Prostate gland (tissue), 2 donors: ENCODE data around the gene ADM2. TPM values are rescaled to one million over a fixed set of nuclear protein-coding genes. Genes with fewer than 3 reads are reported as not detected.

ENCODE experiments used
- DNase-seq: peaks from one replicate; pipeline ENCODE4 v3.0.0-alpha.2; 2019; ENCODE audit warnings: low spot score
- H3K27ac ChIP-seq, 2 donors: fragments of 200-600 bp; sonication (generic); 2 replicates each; pipeline ENCODE4 v1.5.1; 2017 to 2019
- H3K27me3 ChIP-seq: fragments of 200-600 bp; sonication (generic); replicated peaks from 2 replicates; pipeline ENCODE4 v1.5.1; 2019; ENCODE audit not compliant: insufficient read depth
- H3K36me3 ChIP-seq, 2 donors: fragments of 200-600 bp; sonication (generic); 1 replicate in 1 of 2; 2 replicates in 1 of 2; pipeline versions ENCODE4 v1.5.1 to v1.8.1; 2017 to 2019
- H3K4me1 ChIP-seq: fragments of 200-600 bp; sonication (generic); replicated peaks from 2 replicates; pipeline ENCODE4 v1.5.1; 2019
- H3K4me3 ChIP-seq, 2 donors: fragments of 200-600 bp; sonication (generic); 2 replicates each; pipeline ENCODE4 v1.5.1; 2017 to 2019
- H3K9me3 ChIP-seq: fragments of 200-600 bp; sonication (generic); 2 replicates; pipeline ENCODE4 v1.5.1; 2017
- CTCF ChIP-seq, 4 experiments: fragments of 200-600 bp in 2 of 4; fragments of 450-650 bp in 2 of 4; sonication (generic) in 2 of 4; IDR thresholded peaks; 1 replicate in 3 of 4; 2 replicates in 1 of 4; pipeline ENCODE4 v1.5.1; 2016 to 2019; ENCODE audit warnings: antibody characterized with exemption in 4 of 4, mild to moderate bottlenecking in 2 of 4, moderate library complexity in 2 of 4
- POLR2A ChIP-seq: fragments of 450-650 bp; IDR thresholded peaks from one replicate; pipeline ENCODE4 v1.6.1; 2016; ENCODE audit warnings: antibody characterized with exemption, mild to moderate bottlenecking
- POLR2AphosphoS5 ChIP-seq: sonication (generic); formaldehyde crosslinking; IDR thresholded peaks from one replicate; pipeline ENCODE4 v1.6.1; 2017; ENCODE audit warnings: antibody characterized with exemption
- WGBS: methylation state at CpG from one replicate; pipeline ENCODE4 v1.1.5; 2018; 5-methylcytosine and 5-hydroxymethylcytosine counted together
- intact Hi-C: fragments of 100-400 bp; cut with DNase I; formaldehyde crosslinking; loops from one replicate; pipeline ENCODE4 v1.14.2; 2022
- total RNA-seq, 2 donors: library from RNA; depleted of rRNA; stranded (reverse); fragments of >200 nt; gene quantifications; one replicate each; pipeline ENCODE4 v1.1.0, GENCODE V29; 2016

ADM2 gene
- total RNA-seq, 2 donors from 2014 or later = 7.3 to 7.9 TPM

GRCh38 chr22:50530580-50530876 is 49.2 kb downstream of the ADM2 start:
- Histone ChIP-seq H3K9me3 (no peaks in the 10 kb centered on the region), H3K36me3 (no peaks in the 10 kb centered on the region), H3K27me3 (no peaks in the 10 kb centered on the region), H3K4me1 (peaks cover 8% of the 10 kb centered on the region), H3K27ac (peak overlapping the region; percentile 65 to 83), H3K4me3 (peak overlapping the region; percentile 36 to 43)
- WGBS = 3% methylated on average over 16 of the region's 21 CpGs
- TF ChIP-seq CTCF (IDR thresholded peaks at IDR 0.05) (no peak), POLR2A (no peak), POLR2AphosphoS5 (no peak)
- intact Hi-C loops = no loop called here
- DNase-seq = no peak

- peak overlapping the region; percentile 36 to 43 for H3K4me3 ChIP-seq
- peak; percentile 71 for TF ChIP-seq POLR2AphosphoS5
- no peak for TF ChIP-seq CTCF (IDR thresholded peaks at IDR 0.05)
- peak; percentile 93 for TF ChIP-seq POLR2A
- 9% methylated on average over 48 of the region's 53 CpGs for WGBS
- H3K9me3 ChIP-seq = no peaks in the 10 kb centered on the region
- peaks cover 8% of the 10 kb centered on the region for H3K4me1 ChIP-seq
- intact Hi-C loops = no loop called here
- H3K27ac ChIP-seq = peak overlapping the region; percentile 65 to 83
- no peaks in the 10 kb centered on the region for H3K36me3 ChIP-seq
- peak; percentile 84 for DNase-seq
- no peaks in the 10 kb centered on the region for H3K27me3 ChIP-seq
These were observed 49.7 kb downstream of the ADM2 start for GRCh38 chr22:50530877-50531545.

GRCh38 chr22:50531546-50531961 is 50.2 kb downstream of the ADM2 start:
- WGBS = 2% methylated on average over 44 of the region's 44 CpGs
- H3K9me3 ChIP-seq = no peaks in the 10 kb centered on the region
- peaks cover 8% of the 10 kb centered on the region for H3K4me1 ChIP-seq
- intact Hi-C loops = no loop called here
- H3K27me3 ChIP-seq = no peaks in the 10 kb centered on the region
- peak overlapping the region; percentile 36 to 43 for H3K4me3 ChIP-seq
- no peak for DNase-seq
- H3K27ac ChIP-seq = peak overlapping the region; percentile 65 to 83
- no peaks in the 10 kb centered on the region for H3K36me3 ChIP-seq
- TF ChIP-seq POLR2AphosphoS5 (no peak), POLR2A (peak; percentile 45), CTCF (IDR thresholded peaks at IDR 0.05) (no peak)

- peaks cover 8% of the 10 kb centered on the region for H3K4me1 ChIP-seq
- peak overlapping the region; percentile 65 to 83 for H3K27ac ChIP-seq
- TF ChIP-seq POLR2AphosphoS5 (peak; percentile 50), POLR2A (peak; percentile 66), CTCF (IDR thresholded peaks at IDR 0.05) (no peak)
- peak; percentile 74 for DNase-seq
- peak overlapping the region; percentile 36 to 43 for H3K4me3 ChIP-seq
- intact Hi-C loops = no loop called here
- H3K9me3 ChIP-seq = no peaks in the 10 kb centered on the region
- WGBS = 4% methylated on average over 34 of the region's 56 CpGs
- H3K36me3 ChIP-seq = no peaks in the 10 kb centered on the region
- H3K27me3 ChIP-seq = no peaks in the 10 kb centered on the region
These were observed 50.8 kb downstream of the ADM2 start for GRCh38 chr22:50531962-50532674.
